Measurements from ENCODE around the gene LMNTD2.

DNA sequence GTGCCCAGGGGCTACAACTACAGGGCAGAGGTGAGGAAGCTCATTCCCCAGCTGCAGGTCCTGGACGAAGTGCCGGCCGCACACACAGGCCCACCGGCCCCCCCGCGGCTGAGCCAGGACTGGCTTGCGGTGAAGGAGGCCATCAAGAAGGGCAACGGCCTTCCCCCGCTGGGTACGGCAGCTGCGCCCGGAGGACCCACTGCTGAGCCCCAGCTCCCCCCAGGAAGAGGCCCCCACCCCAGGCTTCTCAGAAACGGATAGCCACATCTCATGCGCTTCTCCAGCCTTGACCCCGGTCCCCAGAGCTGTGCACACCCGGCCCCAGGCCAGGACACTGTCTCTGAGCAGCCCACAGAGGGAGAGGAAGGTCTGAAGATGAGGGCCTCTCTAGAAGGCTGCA, 9.4 kb downstream of the LMNTD2 start:
- TF ChIP-seq, protein P1, sequence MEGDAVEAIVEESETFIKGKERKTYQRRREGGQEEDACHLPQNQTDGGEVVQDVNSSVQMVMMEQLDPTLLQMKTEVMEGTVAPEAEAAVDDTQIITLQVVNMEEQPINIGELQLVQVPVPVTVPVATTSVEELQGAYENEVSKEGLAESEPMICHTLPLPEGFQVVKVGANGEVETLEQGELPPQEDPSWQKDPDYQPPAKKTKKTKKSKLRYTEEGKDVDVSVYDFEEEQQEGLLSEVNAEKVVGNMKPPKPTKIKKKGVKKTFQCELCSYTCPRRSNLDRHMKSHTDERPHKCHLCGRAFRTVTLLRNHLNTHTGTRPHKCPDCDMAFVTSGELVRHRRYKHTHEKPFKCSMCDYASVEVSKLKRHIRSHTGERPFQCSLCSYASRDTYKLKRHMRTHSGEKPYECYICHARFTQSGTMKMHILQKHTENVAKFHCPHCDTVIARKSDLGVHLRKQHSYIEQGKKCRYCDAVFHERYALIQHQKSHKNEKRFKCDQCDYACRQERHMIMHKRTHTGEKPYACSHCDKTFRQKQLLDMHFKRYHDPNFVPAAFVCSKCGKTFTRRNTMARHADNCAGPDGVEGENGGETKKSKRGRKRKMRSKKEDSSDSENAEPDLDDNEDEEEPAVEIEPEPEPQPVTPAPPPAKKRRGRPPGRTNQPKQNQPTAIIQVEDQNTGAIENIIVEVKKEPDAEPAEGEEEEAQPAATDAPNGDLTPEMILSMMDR (IDR thresholded peaks at IDR 0.05), result no peak
- TF ChIP-seq POLR2A (IDR thresholded peaks at IDR 0.05), result no peak
